Measurements from ENCODE around the gene C2orf42. TPM values are rescaled to one million over a fixed set of nuclear protein-coding genes. Genes with fewer than 3 reads are reported as not detected.

Gene C2orf42
- total and polyA plus RNA-seq, 10 of the 15 experiments (the other 5 are each of a cell fraction or from before 2014, with no cell fraction given) = 5.5 to 19.8 (median 11.5) TPM

DNA sequence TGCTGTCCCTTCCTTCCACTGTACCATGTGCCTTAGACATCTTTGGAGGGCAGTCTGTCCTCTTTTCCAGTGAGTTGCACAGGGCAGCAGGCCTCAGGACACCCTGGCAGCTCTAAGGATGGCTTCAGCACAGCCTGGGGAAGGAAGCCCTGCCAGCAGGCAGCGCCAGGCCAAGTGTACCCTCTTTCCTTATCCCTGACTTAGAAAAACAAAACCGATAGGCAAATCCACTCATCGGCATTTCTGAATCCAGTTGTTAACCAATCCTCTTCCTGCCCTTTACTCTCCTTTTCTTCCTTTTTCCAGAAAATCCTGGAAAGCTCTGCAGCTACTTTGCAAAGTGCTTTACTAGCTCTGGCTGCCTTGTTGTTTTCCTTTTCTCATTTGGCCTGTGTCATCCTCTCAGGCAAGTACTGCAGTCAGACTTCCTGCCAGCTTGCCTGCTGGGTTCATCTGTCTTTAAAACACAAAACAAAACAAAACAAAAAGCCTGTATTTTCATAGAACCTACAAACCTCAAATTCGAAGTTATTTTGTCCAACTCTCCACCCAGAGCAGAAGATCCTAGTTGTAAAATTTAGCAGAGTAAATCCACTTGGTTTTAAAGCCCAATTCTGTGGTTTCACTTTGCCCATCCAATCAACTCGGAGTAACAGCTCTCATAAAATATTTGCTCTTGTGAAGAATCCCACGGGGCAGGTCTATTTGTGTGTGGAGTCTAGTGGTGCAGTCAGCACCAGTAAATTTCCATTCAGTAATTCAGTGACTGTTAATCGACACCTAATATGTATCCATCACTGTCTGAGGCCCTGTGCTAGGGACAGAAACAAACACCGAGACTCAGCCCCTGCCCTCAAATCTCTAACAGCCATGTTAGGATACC, 58.3 kb downstream of the C2orf42 start (continued):
- TF ChIP-seq, protein P1, sequence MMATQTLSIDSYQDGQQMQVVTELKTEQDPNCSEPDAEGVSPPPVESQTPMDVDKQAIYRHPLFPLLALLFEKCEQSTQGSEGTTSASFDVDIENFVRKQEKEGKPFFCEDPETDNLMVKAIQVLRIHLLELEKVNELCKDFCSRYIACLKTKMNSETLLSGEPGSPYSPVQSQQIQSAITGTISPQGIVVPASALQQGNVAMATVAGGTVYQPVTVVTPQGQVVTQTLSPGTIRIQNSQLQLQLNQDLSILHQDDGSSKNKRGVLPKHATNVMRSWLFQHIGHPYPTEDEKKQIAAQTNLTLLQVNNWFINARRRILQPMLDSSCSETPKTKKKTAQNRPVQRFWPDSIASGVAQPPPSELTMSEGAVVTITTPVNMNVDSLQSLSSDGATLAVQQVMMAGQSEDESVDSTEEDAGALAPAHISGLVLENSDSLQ (IDR thresholded peaks at IDR 0.05) = peak; percentile 93
- TF ChIP-seq CHD1 (IDR thresholded peaks at IDR 0.05; ENCODE audit: low read depth, low read length) (0 out of 2 replicates have a peak, but pooled peaks have one; percentile 64), NR2F1 (conservative IDR thresholded peaks at IDR 0.05) (peak; percentile 55; the same call in 1 of the 2 replicates), USF1 (IDR thresholded peaks at IDR 0.05; ENCODE audit: borderline replicate concordance, extremely low read length, insufficient read depth, low read depth, low read length) (no peak), SMC3 (IDR thresholded peaks at IDR 0.05; ENCODE audit: borderline replicate concordance, low read length) (peak; percentile 5; the same call in 1 of the 2 replicates), FOS (IDR thresholded peaks at IDR 0.05; ENCODE audit: borderline replicate concordance, extremely low read depth, insufficient read length) (no peak)
